Epithelial cell of proximal tubule (primary cell): ENCODE measurements around the gene SPEF1. TPM values are rescaled to one million over a fixed set of nuclear protein-coding genes. Genes with fewer than 3 reads are reported as not detected.

Experiments used
- DNase-seq: peaks from one replicate; pipeline ENCODE4 v3.0.0-alpha.2; 2011; ENCODE audit warnings: low read depth
- H3K4me3 ChIP-seq: 2 replicates; pipeline ENCODE4 v1.5.1; 2011; ENCODE audit warnings: low read depth, mild to moderate bottlenecking, low read length
- total RNA-seq: library from RNA; depleted of rRNA; stranded (reverse); fragments of >200 nt; gene quantifications from 2 replicates; pipeline ENCODE4 v1.2.3, GENCODE V29; 2015
- TF ChIP-seq, protein P1 (sequence below): conservative IDR thresholded peaks from 2 replicates; pipeline ENCODE4 v1.5.1; 2012; ENCODE audit warnings: low read depth, mild to moderate bottlenecking, low read length

SPEF1 gene
- total RNA-seq, 1 donor from 2014 or later = 0.92 TPM

DNA sequence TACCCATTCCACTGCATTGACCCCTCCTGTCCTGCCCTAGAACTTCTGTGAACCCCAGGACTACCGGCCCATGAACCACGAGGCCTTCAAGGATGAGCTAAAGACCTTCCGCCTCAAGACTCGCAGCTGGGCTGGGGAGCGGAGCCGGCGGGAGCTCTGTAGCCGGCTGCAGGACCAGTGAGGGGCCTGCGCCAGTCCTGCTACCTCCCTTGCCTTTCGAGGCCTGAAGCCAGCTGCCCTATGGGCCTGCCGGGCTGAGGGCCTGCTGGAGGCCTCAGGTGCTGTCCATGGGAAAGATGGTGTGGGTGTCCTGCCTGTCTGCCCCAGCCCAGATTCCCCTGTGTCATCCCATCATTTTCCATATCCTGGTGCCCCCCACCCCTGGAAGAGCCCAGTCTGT lies 23.5 kb upstream of the SPEF1 start:
- TF ChIP-seq, protein P1, sequence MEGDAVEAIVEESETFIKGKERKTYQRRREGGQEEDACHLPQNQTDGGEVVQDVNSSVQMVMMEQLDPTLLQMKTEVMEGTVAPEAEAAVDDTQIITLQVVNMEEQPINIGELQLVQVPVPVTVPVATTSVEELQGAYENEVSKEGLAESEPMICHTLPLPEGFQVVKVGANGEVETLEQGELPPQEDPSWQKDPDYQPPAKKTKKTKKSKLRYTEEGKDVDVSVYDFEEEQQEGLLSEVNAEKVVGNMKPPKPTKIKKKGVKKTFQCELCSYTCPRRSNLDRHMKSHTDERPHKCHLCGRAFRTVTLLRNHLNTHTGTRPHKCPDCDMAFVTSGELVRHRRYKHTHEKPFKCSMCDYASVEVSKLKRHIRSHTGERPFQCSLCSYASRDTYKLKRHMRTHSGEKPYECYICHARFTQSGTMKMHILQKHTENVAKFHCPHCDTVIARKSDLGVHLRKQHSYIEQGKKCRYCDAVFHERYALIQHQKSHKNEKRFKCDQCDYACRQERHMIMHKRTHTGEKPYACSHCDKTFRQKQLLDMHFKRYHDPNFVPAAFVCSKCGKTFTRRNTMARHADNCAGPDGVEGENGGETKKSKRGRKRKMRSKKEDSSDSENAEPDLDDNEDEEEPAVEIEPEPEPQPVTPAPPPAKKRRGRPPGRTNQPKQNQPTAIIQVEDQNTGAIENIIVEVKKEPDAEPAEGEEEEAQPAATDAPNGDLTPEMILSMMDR = no peak
- no peak overlapping the region for H3K4me3 ChIP-seq
- no peak for DNase-seq

DNA sequence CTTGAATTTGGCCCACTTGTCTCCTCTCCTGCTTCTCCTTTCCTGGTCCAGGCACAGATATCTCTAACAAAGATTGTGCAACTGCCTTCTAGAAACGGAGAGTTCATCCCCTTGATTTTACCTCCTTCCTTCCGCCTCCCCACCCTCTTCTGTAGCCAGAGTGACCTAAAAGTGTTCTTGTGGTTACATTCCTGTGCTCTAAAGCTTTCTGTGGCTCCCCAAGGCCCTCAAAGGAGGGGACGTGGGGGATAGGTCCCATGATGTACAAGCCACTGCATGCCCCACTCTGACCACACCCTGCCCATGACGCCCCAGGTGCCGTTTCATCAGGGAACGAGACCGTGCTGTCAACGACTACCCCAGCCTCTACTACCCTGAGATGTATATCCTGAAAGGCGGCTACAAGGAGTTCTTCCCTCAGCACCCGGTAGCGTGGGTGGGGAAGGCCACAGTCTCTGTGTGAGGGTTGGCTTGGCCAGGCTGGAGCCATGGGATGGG lies 23.1 kb upstream of the SPEF1 start:
- no peak overlapping the region for H3K4me3 ChIP-seq
- TF ChIP-seq, protein P1 = no peak
- DNase-seq = no peak

DNA sequence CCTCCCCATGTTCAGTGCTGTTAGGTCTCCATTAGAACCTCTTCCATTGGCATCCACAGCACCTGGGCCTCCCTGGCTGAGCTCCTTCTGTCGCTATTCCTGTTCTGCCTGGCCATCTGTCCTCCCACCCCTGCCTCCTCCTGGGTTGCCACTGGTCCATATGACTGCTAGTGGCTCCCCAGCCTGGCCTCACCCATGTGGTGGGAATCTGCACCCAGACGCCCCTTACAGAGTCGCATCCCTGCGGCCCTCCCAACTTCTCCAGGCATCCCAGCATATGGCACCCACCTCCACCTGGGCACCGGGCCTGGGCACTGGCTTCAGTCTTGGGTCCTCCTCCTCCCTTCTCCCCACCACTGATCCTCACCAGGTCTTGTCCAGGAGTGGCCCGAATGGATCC lies 22.6 kb upstream of the SPEF1 start:
- DNase-seq = no peak
- TF ChIP-seq, protein P1 = no peak

DNA sequence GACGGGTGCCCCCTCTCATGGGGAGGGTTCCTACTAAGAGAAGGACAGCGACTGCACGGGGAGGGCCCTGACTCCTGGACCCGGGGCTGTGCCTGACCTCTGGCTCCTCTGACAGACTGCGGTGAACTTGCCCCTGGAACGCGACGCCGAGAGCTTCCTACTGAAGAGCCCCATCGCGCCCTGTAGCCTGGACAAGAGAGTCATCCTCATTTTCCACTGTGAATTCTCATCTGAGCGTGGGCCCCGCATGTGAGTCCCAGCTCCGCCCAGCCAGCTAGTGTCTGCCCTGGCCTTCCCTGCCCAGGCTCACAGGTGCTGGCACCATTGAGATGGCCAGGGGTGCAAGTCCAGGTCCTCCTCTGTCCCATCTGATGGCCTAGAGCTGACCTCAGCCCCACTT lies 22.0 kb upstream of the SPEF1 start:
- TF ChIP-seq, protein P1 = no peak
- DNase-seq = no peak
- H3K4me3 ChIP-seq = no peak overlapping the region

More for the DNA sequence above, 22.6 kb upstream of the SPEF1 start:
- no peak overlapping the region for H3K4me3 ChIP-seq

DNA sequence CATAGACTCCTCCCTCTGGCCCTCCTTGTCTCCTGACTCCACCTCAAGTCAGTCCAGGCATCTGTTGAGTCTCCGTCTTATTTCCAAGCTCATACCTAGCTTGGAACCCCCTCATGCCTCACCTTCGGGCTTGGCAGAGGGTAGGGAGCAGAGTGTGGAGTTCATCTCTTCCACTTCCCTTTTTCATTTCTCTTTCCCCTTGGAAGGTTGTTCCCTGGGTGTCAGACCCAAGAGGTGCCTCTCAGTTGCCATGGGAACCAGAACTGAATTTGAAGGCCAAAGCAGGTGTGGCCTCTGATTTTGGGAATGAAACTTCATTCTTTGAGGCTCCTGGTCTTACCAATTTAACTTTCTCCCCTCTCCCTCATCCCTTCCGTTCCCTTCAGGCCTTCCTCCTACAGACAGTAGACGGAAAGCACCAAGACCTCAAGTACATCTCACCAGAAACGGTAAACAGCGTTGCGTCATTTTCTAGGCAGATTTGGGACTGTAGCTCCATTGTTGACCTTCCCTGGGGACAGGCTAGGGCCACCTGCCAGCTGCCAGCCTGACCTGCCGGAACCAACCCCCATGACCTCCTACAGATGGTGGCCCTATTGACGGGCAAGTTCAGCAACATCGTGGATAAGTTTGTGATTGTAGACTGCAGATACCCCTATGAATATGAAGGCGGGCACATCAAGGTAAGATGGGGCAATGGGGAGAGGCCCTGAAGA lies 21.4 kb upstream of the SPEF1 start:
- H3K4me3 ChIP-seq = no peak overlapping the region
- DNase-seq = no peak
- TF ChIP-seq, protein P1 = no peak

DNA sequence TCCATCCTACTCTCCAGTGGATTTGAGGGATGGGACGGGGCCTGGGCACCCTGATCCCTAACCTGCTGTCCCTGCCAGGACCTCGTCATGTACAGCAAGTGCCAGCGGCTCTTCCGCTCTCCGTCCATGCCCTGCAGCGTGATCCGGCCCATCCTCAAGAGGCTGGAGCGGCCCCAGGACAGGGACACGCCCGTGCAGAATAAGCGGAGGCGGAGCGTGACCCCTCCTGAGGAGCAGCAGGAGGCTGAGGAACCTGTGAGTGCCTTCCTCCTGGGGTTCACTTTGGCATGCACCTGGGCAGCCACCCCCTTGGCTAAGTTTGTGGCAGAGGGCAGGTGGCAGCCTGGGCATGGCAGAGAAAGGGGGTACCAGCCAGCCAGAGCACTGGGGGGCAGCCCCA lies 20.6 kb upstream of the SPEF1 start:
- TF ChIP-seq, protein P1 = no peak
- H3K4me3 ChIP-seq = no peak overlapping the region
- no peak for DNase-seq

DNA sequence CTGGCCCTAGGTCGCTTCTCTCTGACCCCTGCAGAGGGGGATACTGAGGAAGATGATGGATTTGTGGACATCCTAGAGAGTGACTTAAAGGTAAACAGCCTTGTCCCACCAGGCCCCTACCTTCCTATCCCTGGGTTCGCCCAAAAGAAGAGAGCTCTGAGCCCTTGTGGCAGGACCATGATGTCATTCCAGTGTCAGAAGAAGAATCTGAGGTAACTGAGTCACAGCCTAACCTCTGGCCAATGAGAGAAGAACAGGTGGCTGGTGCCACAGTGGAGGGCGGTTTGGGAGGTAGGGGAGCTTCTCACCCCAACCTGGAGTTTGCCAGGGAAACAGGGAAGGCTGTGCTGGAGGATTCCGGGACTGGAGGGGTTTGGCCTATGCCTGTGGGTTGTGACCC lies 20.1 kb upstream of the SPEF1 start:
- TF ChIP-seq, protein P1 = no peak
- H3K4me3 ChIP-seq = no peak overlapping the region
- no peak for DNase-seq
